ENCODE measurements around the gene MYF5. TPM values are rescaled to one million over a fixed set of nuclear protein-coding genes. Genes with fewer than 3 reads are reported as not detected.

Gene MYF5
- total and polyA plus RNA-seq, 2 of the 4 experiments (the other 2 are of a cell fraction), result not detected

DNA sequence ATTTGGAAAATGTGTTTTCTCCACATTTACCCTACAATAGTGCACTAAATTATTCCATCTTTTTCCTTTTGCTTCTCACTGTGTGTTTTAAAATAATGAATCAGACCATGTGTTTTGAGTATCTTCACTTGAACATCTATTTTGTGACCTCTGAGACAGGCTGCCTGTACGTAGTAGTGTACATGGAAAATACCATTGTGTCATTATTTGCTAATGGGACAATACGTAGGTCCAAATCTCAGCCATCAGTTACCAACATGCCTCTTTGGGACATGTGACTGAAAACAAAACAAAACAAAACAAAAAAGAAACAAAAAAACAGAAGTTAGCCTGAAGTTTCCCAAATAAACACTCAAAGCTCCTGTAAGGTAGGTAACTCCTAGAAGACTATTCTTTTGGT is 16.4 kb upstream of the MYF5 start:
- dilution Hi-C loops (cut with HindIII; ENCODE audit: low sequenced_read_pairs, unreplicated experiment) (no loop called here), in situ Hi-C loops (cut with MboI; ENCODE audit: low sequenced_read_pairs) (no loop called here), intact Hi-C loops (cut with micrococcal nuclease) (no loop called here)
- Histone ChIP-seq H2AK9ac (replicated peaks; ENCODE audit: low read depth, low read length, poor library complexity) (no peak overlapping the region), H4K8ac (ENCODE audit: low read depth in 2 of 2, low read length in 2 of 2) (no peak overlapping the region), H3K4me2 (ENCODE audit: low read depth, low read length) (no peak overlapping the region), H3K4me1 (ENCODE audit: control insufficient read depth, insufficient read depth, low read length) (peaks cover 2% of the 10 kb centered on the region; the same call in 1 of the 2 replicates), H2BK20ac (ENCODE audit: low read depth, low read length) (no peak overlapping the region), H3K14ac (replicated peaks; ENCODE audit: low read depth, low read length) (no peak overlapping the region), H2BK5ac (ENCODE audit: low read depth, low read length, poor library complexity, severe bottlenecking) (no peak overlapping the region), H3K27ac (ENCODE audit: insufficient read depth, low read length) (no peak overlapping the region), H4K5ac (ENCODE audit: low read depth, low read length) (no peak overlapping the region), H2BK120ac (ENCODE audit: low read depth, low read length) (no peak overlapping the region), H4K20me1 (ENCODE audit: insufficient read depth, low read length) (no peaks in the 10 kb centered on the region), H3K23ac (ENCODE audit: low read depth, low read length) (no peak overlapping the region), H2AK5ac (ENCODE audit: low read depth, low read length) (no peak overlapping the region), H2BK15ac (ENCODE audit: low read depth, low read length) (no peak overlapping the region), H3K18ac (ENCODE audit: low read depth, low read length) (no peak overlapping the region), H3K4ac (ENCODE audit: low read depth, low read length) (no peak overlapping the region), H3K9ac (ENCODE audit: low read depth, low read length) (no peak overlapping the region), H4K91ac (ENCODE audit: insufficient read depth, low read depth, low read length) (no peak overlapping the region), H2AFZ (replicated peaks; ENCODE audit: low read length, poor library complexity) (no peak overlapping the region), H3K9me1 (ENCODE audit: insufficient read depth, low read length) (no peaks in the 10 kb centered on the region), H3K36me3 (ENCODE audit: control insufficient read depth, insufficient read depth, low read length) (no peaks in the 10 kb centered on the region), H3K56ac (ENCODE audit: extremely low read depth, insufficient read depth, low read length) (no peak overlapping the region), H3K27me3 (ENCODE audit: control insufficient read depth, insufficient read depth, low read length) (no peaks in the 10 kb centered on the region), H3K4me3 (ENCODE audit: insufficient read depth, low read depth, low read length) (no peak overlapping the region), H3K79me1 (ENCODE audit: low read depth in 1 of 2, low read length in 2 of 2) (no peaks in the 10 kb centered on the region), H3K9me3 (ENCODE audit: control insufficient read depth, insufficient read depth, low read length) (no peaks in the 10 kb centered on the region)
- no TSS peak for BruUV-seq (replicated peaks)
- no peak for TF ChIP-seq SMC3 (IDR thresholded peaks at IDR 0.05; ENCODE audit: low read depth, low read length)
- TF ChIP-seq BHLHE40 (IDR thresholded peaks at IDR 0.05; ENCODE audit: low read depth, low read length), result no peak
- no peak for TF ChIP-seq RAD21 (IDR thresholded peaks at IDR 0.05; ENCODE audit: low read length)
- TF ChIP-seq MAZ (IDR thresholded peaks at IDR 0.05; ENCODE audit: borderline replicate concordance, low read depth, low read length), result no peak
- no peak for TF ChIP-seq POLR2A (IDR thresholded peaks at IDR 0.05; ENCODE audit: low read depth, low read length)
- no peak for TF ChIP-seq RFX5 (IDR thresholded peaks at IDR 0.05; ENCODE audit: low read depth, low read length)
- TF ChIP-seq MAFK (IDR thresholded peaks at IDR 0.05; ENCODE audit: low read depth, low read length), result no peak
- TF ChIP-seq MXI1 (IDR thresholded peaks at IDR 0.05; ENCODE audit: borderline replicate concordance, low read depth, low read length), result no peak
- no peak for TF ChIP-seq NFE2L2 (IDR thresholded peaks at IDR 0.05; ENCODE audit: low read depth, low read length)
- TF ChIP-seq CEBPB (IDR thresholded peaks at IDR 0.05; ENCODE audit: low read depth, low read length), result no peak
- TF ChIP-seq, protein P1, sequence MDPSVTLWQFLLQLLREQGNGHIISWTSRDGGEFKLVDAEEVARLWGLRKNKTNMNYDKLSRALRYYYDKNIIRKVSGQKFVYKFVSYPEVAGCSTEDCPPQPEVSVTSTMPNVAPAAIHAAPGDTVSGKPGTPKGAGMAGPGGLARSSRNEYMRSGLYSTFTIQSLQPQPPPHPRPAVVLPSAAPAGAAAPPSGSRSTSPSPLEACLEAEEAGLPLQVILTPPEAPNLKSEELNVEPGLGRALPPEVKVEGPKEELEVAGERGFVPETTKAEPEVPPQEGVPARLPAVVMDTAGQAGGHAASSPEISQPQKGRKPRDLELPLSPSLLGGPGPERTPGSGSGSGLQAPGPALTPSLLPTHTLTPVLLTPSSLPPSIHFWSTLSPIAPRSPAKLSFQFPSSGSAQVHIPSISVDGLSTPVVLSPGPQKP (IDR thresholded peaks at IDR 0.05; ENCODE audit: borderline replicate concordance, low read depth, low read length), result no peak
- TF ChIP-seq USF2 (IDR thresholded peaks at IDR 0.05; ENCODE audit: low read depth, low read length), result no peak
- TF ChIP-seq FOS (IDR thresholded peaks at IDR 0.05; ENCODE audit: low read depth, low read length), result no peak
- TF ChIP-seq, protein P2, sequence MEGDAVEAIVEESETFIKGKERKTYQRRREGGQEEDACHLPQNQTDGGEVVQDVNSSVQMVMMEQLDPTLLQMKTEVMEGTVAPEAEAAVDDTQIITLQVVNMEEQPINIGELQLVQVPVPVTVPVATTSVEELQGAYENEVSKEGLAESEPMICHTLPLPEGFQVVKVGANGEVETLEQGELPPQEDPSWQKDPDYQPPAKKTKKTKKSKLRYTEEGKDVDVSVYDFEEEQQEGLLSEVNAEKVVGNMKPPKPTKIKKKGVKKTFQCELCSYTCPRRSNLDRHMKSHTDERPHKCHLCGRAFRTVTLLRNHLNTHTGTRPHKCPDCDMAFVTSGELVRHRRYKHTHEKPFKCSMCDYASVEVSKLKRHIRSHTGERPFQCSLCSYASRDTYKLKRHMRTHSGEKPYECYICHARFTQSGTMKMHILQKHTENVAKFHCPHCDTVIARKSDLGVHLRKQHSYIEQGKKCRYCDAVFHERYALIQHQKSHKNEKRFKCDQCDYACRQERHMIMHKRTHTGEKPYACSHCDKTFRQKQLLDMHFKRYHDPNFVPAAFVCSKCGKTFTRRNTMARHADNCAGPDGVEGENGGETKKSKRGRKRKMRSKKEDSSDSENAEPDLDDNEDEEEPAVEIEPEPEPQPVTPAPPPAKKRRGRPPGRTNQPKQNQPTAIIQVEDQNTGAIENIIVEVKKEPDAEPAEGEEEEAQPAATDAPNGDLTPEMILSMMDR (conservative IDR thresholded peaks at IDR 0.05; ENCODE audit: low read depth, low read length), result no peak
- TF ChIP-seq CHD1 (IDR thresholded peaks at IDR 0.05; ENCODE audit: low read depth, low read length), result no peak
- no peak for TF ChIP-seq RCOR1 (IDR thresholded peaks at IDR 0.05; ENCODE audit: insufficient replicate concordance, low read length)
- no CpG with 5 or more reads among the region's 2 CpGs for WGBS, 2 experiments (ENCODE audit: extremely low coverage in 2 of 2, insufficient read length in 1 of 2)
- DNase-seq, result no peak
- CTCF ChIA-PET, result no interaction called here
- POLR2A ChIA-PET (ENCODE audit: unreplicated experiment), result no interaction called here
- no peak for ATAC-seq (ENCODE audit: low read depth)
